GM12878 (cell line): ENCODE measurements around the gene USP9X. TPM values are rescaled to one million over a fixed set of nuclear protein-coding genes. Genes with fewer than 3 reads are reported as not detected.

Source experiments
- ATAC-seq: fragments of 200-7000 bp; cut with Tn5 transposase; 3 replicates; pipeline ENCODE4 v1.9.1; 2020; ENCODE audit warnings: mild to moderate bottlenecking, moderate library complexity
- BruUV-seq: library from RNA; stranded (reverse); fragments of 400-500 nt; replicated peaks from 2 replicates; lab custom pipeline; 2021; lab: Mats Ljungman, UMichigan
- CTCF ChIA-PET: fragments of 300-600 bp; sonication (Branson Sonifier 250); formaldehyde crosslinking; extraction: SDS; loops from one replicate; lab custom pipeline; 2021; ENCODE audit warnings: inconsistent platforms; lab: Yijun Ruan, JAX
- POLR2A ChIA-PET: fragments of 350-600 bp; formaldehyde crosslinking; extraction: SDS; loops from one replicate; lab custom pipeline; 2021; ENCODE audit warnings: inconsistent platforms; lab: Charles Lee
- RAD21 ChIA-PET: fragments of 300-600 bp; sonication (Branson Sonifier 250); formaldehyde crosslinking; loops from one replicate; lab custom pipeline; 2023; ENCODE audit warnings: antibody characterized with exemption; ENCODE audit not compliant: unreplicated experiment; lab: Charles Lee
- SMC1A ChIA-PET: fragments of 300-600 bp; sonication (Branson Sonifier 250); formaldehyde crosslinking; loops from one replicate; lab custom pipeline; 2023; ENCODE audit not compliant: unreplicated experiment, uncharacterized antibody; lab: Charles Lee
- DNase-seq: peaks from one replicate; pipeline ENCODE4 v3.0.0-alpha.2; 2011; ENCODE audit warnings: low read depth, low spot score
- FAIRE-seq: peaks from 3 replicates; lab custom pipeline; 2011; peaks lifted over from hg19 to GRCh38; lab: Jason Lieb, UNC
- H2AFZ ChIP-seq: 2 replicates; pipeline ENCODE4 v1.6.0; 2011; ENCODE audit warnings: low read depth, low read length, control low read depth; ENCODE audit not compliant: control insufficient read depth
- H3K27ac ChIP-seq: 2 replicates; pipeline ENCODE4 v1.5.1; 2011; ENCODE audit warnings: control low read depth; ENCODE audit not compliant: control insufficient read depth, insufficient read depth
- H3K27me3 ChIP-seq, 2 experiments: replicated peaks in 1 of 2; 2 replicates each; pipeline versions ENCODE4 v1.6.0 to v1.6.1; 2011; ENCODE audit warnings: low read length in 1 of 2; ENCODE audit not compliant: control insufficient read depth in 2 of 2, insufficient read depth in 2 of 2
- H3K36me3 ChIP-seq, 2 experiments: 2 replicates each; pipeline ENCODE4 v1.5.1; 2011; ENCODE audit warnings: low read length in 1 of 2; ENCODE audit not compliant: control insufficient read depth in 2 of 2, insufficient read depth in 2 of 2
- H3K4me1 ChIP-seq: 2 replicates; pipeline ENCODE4 v1.6.1; 2011; ENCODE audit warnings: mild to moderate bottlenecking, low read length, moderate library complexity, mixed read lengths; ENCODE audit not compliant: control insufficient read depth, insufficient read depth
- H3K4me2 ChIP-seq: 2 replicates; pipeline ENCODE4 v1.6.0; 2011; ENCODE audit warnings: control low read depth; ENCODE audit not compliant: control insufficient read depth, insufficient read depth
- H3K4me3 ChIP-seq: fragments of 200-600 bp; sonication (generic); 2 replicates; pipeline ENCODE4 v1.5.1; 2016
- H3K79me2 ChIP-seq: 2 replicates; pipeline ENCODE4 v1.6.0; 2011; ENCODE audit warnings: low read length; ENCODE audit not compliant: control insufficient read depth, insufficient read depth
- H3K9ac ChIP-seq: 2 replicates; pipeline ENCODE4 v1.8.0; 2011; ENCODE audit warnings: low read length, control low read depth, mixed read lengths; ENCODE audit not compliant: control insufficient read depth, insufficient read depth
- H3K9me3 ChIP-seq: replicated peaks from 3 replicates; pipeline ENCODE4 v1.5.1; 2011; ENCODE audit warnings: mild to moderate bottlenecking, low read length; ENCODE audit not compliant: control insufficient read depth, insufficient read depth
- H4K20me1 ChIP-seq: 2 replicates; pipeline ENCODE4 v1.6.0; 2011; ENCODE audit not compliant: control insufficient read depth, insufficient read depth
- BCL11A ChIP-seq: IDR thresholded peaks from 2 replicates; pipeline ENCODE4 v1.6.1; 2011; ENCODE audit warnings: low read depth, low read length
- HDAC2 ChIP-seq: fragments of 200-600 bp; sonication (generic); IDR thresholded peaks from 2 replicates; pipeline ENCODE4 v1.6.1; 2017
- IRF4 ChIP-seq: IDR thresholded peaks from 2 replicates; pipeline ENCODE4 v1.6.1; 2011; ENCODE audit warnings: low read depth, low read length
- MTA2 ChIP-seq: fragments of 450-650 bp; IDR thresholded peaks from 2 replicates; pipeline ENCODE4 v1.6.1; 2016; ENCODE audit warnings: low read depth, mild to moderate bottlenecking, moderate library complexity
- MYC ChIP-seq: IDR thresholded peaks from 2 replicates; pipeline ENCODE4 v1.6.1; 2011; ENCODE audit warnings: mild to moderate bottlenecking, low read length, moderate library complexity, inconsistent platforms; ENCODE audit not compliant: insufficient read depth, insufficient replicate concordance, insufficient read length, severe bottlenecking
- NFXL1 ChIP-seq: fragments of 450-650 bp; IDR thresholded peaks from 2 replicates; pipeline ENCODE4 v1.6.1; 2017; ENCODE audit warnings: antibody characterized with exemption, mild to moderate bottlenecking, borderline replicate concordance
- NFYB ChIP-seq: IDR thresholded peaks from 2 replicates; pipeline ENCODE4 v1.6.1; 2011; ENCODE audit warnings: low read depth, mild to moderate bottlenecking, low read length, improper control_type of control experiment, moderate library complexity; ENCODE audit not compliant: insufficient read depth
- PBX3 ChIP-seq: IDR thresholded peaks from 2 replicates; pipeline ENCODE4 v1.6.1; 2011; ENCODE audit warnings: mild to moderate bottlenecking, low read depth, low read length, moderate library complexity; ENCODE audit not compliant: insufficient replicate concordance
- POLR2A ChIP-seq: IDR thresholded peaks from 2 replicates; pipeline ENCODE4 v1.6.1; 2011; ENCODE audit warnings: low read depth, mild to moderate bottlenecking, low read length
- RAD21 ChIP-seq: IDR thresholded peaks from 2 replicates; pipeline ENCODE4 v1.6.1; 2011; ENCODE audit warnings: mild to moderate bottlenecking, low read depth, low read length, moderate library complexity; ENCODE audit not compliant: insufficient read depth
- TAF1 ChIP-seq: IDR thresholded peaks from 2 replicates; pipeline ENCODE4 v1.6.1; 2011; ENCODE audit warnings: mild to moderate bottlenecking, low read depth, low read length, borderline replicate concordance
- ZBED1 ChIP-seq: IDR thresholded peaks from 2 replicates; pipeline ENCODE4 v1.6.1; 2016; ENCODE audit warnings: borderline replicate concordance
- ZBTB33 ChIP-seq: fragments of 450-650 bp; IDR thresholded peaks from 2 replicates; pipeline ENCODE4 v1.6.1; 2017; ENCODE audit warnings: mild to moderate bottlenecking
- ZNF274 ChIP-seq: IDR thresholded peaks from one replicate; pipeline ENCODE4 v1.8.0; 2011; ENCODE audit not compliant: insufficient read length, insufficient read depth
- ZZZ3 ChIP-seq: IDR thresholded peaks from 2 replicates; pipeline ENCODE4 v1.6.1; 2011; ENCODE audit warnings: low read depth; ENCODE audit not compliant: control insufficient read depth, insufficient read length
- WGBS: methylation state at CpG from one replicate; pipeline ENCODE4 v1.1.6; 2016; ENCODE audit warnings: low lambda C conversion rate; ENCODE audit not compliant: insufficient replicate concordance, insufficient coverage; ENCODE audit errors: missing lambda C conversion rate; 5-methylcytosine and 5-hydroxymethylcytosine counted together
- in situ Hi-C: fragments of 300-500 bp; cut with MboI; formaldehyde crosslinking; loops from 9 replicates; pipeline ENCODE4 v1.14.3; 2018; ENCODE audit warnings: mixed read lengths
- intact Hi-C: fragments of 100-400 bp; cut with micrococcal nuclease; formaldehyde crosslinking; loops from one replicate; pipeline ENCODE4 v1.14.2; 2022; ENCODE audit not compliant: unreplicated experiment
- polyA plus RNA-seq, 11 experiments: library from polyadenylated mRNA; depleted of rRNA in 4 of 11; unstranded in 6 of 11; stranded (reverse) in 5 of 11; fragments of >200 nt; fragmentation: Nextera tagmentation in 4 of 11; fragmentation: Illumina TruSeq in 1 of 11; extraction: Ambion mirVana in 4 of 11; extraction: Trizol in 1 of 11; gene quantifications; 1 replicate in 1 of 11; 2 replicates in 10 of 11; pipeline versions ENCODE4 v1.2.1 to v1.2.3, GENCODE V29; 2011 to 2016; ENCODE audit warnings: inconsistent platforms in 2 of 11, missing spikeins in 2 of 11, low read depth in 1 of 11
- total RNA-seq, 4 experiments: library from RNA; depleted of rRNA in 3 of 4; stranded (reverse); fragments of >200 nt in 3 of 4; fragmentation: Illumina TruSeq in 1 of 4; extraction: Trizol in 1 of 4; gene quantifications; 2 replicates each; pipeline versions ENCODE4 v1.2.1 to v1.2.3, GENCODE V29; 2013 to 2021
- TF ChIP-seq, protein P1 (sequence below): IDR thresholded peaks from 2 replicates; pipeline ENCODE4 v1.6.1; 2012; ENCODE audit warnings: low read length, inconsistent platforms
- TF ChIP-seq, protein P2 (sequence below): IDR thresholded peaks from 2 replicates; pipeline ENCODE4 v1.6.1; 2012; ENCODE audit warnings: low read depth, low read length, improper control_type of control experiment

Gene USP9X
- total and polyA plus RNA-seq, 10 of the 15 experiments (the other 5 are each of a cell fraction or from before 2014, with no cell fraction given): 9.3 to 61.6 (median 31.7) TPM

GRCh38 chrX:41095174-41095573, 9.9 kb downstream of the USP9X start:
- intact Hi-C loops (no loop called here), in situ Hi-C loops (no loop called here)
- Histone ChIP-seq H3K27me3 (no peaks in the 10 kb centered on the region), H2AFZ (no peak overlapping the region), H4K20me1 (0 out of 2 replicates have a peak, but pooled peaks cover 4% of the 10 kb centered on the region), H3K9me3 (no peaks in the 10 kb centered on the region), H3K4me3 (no peak overlapping the region), H3K4me2 (peak overlapping the region; percentile 38), H3K79me2 (peaks cover 88% of the 10 kb centered on the region), H3K27ac (no peak overlapping the region), H3K9ac (no peak overlapping the region), H3K36me3 (no peaks in the 10 kb centered on the region), H3K4me1 (peaks cover 3% of the 10 kb centered on the region; the same call in 1 of the 2 replicates)
- RAD21 ChIA-PET: interaction anchor here (1.2 to 2.1 kb wide), 2 partner anchors 12 to 20 kb away, joined by 3 to 5 read pairs; no protein-coding TSS in a partner anchor
- no TSS peak for BruUV-seq
- ATAC-seq (peak; percentile 30), DNase-seq (no peak), FAIRE-seq (no peak)
- SMC1A ChIA-PET: interaction anchor here (0.9 to 2.3 kb wide), 4 partner anchors 16 to 217 kb away, joined by 3 to 9 read pairs (median 4); no protein-coding TSS in a partner anchor
- CTCF ChIA-PET: interaction anchor here (2.6 kb wide), 1 partner anchor 20 kb away, joined by 14 read pairs; no protein-coding TSS in a partner anchor
- WGBS: 47% methylated on average over 1 of the region's 1 CpG
- POLR2A ChIA-PET: interaction anchor here (0.7 to 1.9 kb wide), 4 partner anchors 9 to 25 kb away, joined by 3 to 5 read pairs (median 4); partner anchors contain the start of gene USP9X
- TF ChIP-seq ZBTB33 (no peak), HDAC2 (no peak), BCL11A (no peak), ZBED1 (no peak), MYC (no peak), ZZZ3 (no peak), NFXL1 (no peak), PBX3 (no peak), POLR2A (no peak), ZNF274 (no peak), TAF1 (no peak), NFYB (no peak), RAD21 (no peak), MTA2 (no peak), IRF4 (no peak)
- TF ChIP-seq, protein P1, sequence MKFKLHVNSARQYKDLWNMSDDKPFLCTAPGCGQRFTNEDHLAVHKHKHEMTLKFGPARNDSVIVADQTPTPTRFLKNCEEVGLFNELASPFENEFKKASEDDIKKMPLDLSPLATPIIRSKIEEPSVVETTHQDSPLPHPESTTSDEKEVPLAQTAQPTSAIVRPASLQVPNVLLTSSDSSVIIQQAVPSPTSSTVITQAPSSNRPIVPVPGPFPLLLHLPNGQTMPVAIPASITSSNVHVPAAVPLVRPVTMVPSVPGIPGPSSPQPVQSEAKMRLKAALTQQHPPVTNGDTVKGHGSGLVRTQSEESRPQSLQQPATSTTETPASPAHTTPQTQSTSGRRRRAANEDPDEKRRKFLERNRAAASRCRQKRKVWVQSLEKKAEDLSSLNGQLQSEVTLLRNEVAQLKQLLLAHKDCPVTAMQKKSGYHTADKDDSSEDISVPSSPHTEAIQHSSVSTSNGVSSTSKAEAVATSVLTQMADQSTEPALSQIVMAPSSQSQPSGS: no peak
- TF ChIP-seq, protein P2, sequence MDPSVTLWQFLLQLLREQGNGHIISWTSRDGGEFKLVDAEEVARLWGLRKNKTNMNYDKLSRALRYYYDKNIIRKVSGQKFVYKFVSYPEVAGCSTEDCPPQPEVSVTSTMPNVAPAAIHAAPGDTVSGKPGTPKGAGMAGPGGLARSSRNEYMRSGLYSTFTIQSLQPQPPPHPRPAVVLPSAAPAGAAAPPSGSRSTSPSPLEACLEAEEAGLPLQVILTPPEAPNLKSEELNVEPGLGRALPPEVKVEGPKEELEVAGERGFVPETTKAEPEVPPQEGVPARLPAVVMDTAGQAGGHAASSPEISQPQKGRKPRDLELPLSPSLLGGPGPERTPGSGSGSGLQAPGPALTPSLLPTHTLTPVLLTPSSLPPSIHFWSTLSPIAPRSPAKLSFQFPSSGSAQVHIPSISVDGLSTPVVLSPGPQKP: no peak
